Erythroblast (primary cell): ENCODE data around the gene ADAMTS12.

ENCODE experiments used
- DNase-seq, 2 experiments: peaks; one replicate each; lab custom pipeline; 2025; lab: John Stamatoyannopoulos, UW
- GATA1 ChIP-seq: IDR thresholded peaks from 2 replicates; pipeline ENCODE4 v1.6.1; 2011; ENCODE audit warnings: low read depth, mild to moderate bottlenecking, control low read depth, low read length, moderate library complexity
- POLR2A ChIP-seq: IDR thresholded peaks from 2 replicates; pipeline ENCODE4 v1.6.1; 2011; ENCODE audit warnings: mild to moderate bottlenecking, low read length

The ADAMTS12 gene, protein sequence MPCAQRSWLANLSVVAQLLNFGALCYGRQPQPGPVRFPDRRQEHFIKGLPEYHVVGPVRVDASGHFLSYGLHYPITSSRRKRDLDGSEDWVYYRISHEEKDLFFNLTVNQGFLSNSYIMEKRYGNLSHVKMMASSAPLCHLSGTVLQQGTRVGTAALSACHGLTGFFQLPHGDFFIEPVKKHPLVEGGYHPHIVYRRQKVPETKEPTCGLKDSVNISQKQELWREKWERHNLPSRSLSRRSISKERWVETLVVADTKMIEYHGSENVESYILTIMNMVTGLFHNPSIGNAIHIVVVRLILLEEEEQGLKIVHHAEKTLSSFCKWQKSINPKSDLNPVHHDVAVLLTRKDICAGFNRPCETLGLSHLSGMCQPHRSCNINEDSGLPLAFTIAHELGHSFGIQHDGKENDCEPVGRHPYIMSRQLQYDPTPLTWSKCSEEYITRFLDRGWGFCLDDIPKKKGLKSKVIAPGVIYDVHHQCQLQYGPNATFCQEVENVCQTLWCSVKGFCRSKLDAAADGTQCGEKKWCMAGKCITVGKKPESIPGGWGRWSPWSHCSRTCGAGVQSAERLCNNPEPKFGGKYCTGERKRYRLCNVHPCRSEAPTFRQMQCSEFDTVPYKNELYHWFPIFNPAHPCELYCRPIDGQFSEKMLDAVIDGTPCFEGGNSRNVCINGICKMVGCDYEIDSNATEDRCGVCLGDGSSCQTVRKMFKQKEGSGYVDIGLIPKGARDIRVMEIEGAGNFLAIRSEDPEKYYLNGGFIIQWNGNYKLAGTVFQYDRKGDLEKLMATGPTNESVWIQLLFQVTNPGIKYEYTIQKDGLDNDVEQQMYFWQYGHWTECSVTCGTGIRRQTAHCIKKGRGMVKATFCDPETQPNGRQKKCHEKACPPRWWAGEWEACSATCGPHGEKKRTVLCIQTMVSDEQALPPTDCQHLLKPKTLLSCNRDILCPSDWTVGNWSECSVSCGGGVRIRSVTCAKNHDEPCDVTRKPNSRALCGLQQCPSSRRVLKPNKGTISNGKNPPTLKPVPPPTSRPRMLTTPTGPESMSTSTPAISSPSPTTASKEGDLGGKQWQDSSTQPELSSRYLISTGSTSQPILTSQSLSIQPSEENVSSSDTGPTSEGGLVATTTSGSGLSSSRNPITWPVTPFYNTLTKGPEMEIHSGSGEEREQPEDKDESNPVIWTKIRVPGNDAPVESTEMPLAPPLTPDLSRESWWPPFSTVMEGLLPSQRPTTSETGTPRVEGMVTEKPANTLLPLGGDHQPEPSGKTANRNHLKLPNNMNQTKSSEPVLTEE (N-terminal part only)

DNA sequence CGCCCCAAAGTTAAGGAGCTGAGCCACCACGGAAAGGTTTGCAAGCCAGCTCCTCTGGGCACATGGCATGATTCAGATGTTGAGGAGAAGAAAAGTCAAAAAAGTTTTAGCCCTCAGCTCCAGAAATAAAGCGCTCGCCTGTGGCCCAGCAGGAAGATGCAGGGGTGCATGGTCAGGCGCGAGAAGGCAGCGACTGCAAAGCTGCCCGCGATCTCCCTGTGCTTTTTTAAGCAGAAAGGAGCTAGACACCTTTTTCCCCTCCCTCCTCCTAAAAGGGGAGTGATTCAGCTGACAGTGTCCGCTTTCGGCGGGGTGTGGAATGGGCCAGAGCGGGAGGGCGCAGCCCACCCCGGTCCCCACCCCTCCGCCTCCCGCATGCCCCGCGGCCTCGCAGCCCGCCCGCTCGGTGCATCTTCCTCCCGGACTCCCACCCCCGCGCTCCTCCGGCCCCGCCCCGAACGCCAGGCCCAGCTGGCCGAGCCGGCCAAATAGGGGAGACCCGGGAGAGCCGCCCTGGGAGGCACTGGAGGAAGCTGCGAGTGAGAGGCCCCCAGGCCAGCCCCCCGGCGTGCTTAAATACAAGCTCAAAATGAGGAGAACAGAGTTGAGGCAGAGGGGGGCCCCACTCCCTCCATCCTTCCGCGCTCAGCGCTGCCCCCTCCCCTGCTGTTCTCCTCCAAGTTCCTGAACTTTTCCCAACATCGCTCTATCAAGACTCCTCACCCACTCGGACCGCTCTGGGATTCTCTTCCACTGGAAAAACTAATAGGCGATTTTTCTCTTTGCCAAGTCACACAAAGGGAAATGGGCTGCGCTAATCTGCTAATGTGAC, at the start of gene ADAMTS12:
Gene ADAMTS12, minus strand, starts transcription at position 203 of the 832 bp plus-strand sequence. Its CDS starts 134 bp downstream, at position 69.
- TF ChIP-seq GATA1 (no peak), POLR2A (no peak)
- DNase-seq, result no peak

DNA sequence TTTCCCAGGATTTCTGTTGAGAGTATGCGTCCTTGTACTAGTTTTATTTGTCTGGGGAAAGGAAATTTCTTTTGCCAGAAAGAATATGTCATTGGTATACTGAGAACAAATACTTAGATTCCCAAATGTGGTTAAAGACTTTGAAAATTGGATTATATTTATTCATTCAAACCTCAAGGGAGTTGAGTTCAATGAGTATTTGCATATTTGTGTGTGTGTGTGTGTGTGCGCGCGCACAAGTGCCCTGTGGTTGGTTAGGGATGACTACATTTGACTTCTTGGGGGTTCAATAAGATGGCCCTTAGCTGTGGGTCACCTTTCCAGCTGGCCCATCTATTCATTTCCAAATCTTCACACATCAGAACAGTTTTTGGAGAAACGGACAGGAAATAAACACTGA, 49.3 kb upstream of the ADAMTS12 start:
- no peak for DNase-seq
- no peak for TF ChIP-seq POLR2A
- TF ChIP-seq GATA1, result no peak

DNA sequence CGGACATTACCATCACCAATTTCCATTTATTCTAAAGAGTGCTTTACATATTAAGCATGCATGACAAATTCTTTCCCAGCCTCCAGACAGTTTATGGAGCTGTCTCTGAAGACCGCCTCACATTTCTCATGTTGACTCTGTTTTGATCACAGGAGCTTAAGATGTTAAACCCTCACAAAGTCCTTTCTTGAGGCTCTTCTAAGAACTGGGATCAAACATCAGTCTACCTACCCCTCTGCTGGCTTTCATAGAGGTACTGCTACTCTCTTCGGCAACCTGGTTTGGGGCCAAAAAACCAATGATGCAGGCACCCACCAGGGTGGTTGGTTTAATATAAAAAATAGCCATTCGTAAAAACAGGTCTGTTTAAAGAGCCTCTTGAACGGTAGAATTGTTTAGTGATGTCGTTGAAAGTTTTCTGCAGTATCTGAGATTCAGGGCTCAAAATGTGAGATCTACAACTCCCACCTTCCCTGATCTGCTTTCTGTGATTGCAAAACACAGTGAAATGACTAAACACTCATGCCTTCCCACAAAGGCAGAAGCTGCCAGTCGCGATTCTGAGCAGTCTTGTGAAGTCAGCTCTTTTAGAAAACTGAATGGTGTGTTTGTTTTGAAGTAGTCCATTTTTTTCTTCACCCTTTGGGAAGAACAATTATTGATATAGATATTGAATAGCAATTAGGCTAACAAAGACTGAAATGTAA, 47.9 kb upstream of the ADAMTS12 start:
- DNase-seq, result no peak
- no peak for TF ChIP-seq POLR2A
- no peak for TF ChIP-seq GATA1

DNA sequence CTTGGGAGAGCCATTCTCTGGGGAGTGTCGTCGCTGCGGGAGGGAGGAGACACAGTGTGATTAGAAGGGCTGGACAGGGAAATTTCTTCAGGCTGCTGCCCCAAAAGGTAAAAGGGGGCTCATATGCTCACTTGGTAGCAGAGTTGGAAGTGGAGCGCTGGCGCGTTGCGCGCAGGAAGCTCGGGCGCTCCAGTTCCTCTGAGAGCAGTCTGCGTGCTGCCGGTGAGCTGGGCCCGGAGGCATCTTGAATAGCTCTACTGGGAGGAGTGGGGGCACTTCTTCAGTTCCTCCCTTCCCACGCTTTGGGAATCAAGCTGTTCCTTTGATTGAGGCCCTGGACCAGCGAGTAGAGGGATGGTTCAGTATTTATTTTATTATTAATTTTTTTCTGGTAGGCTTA, 47.1 kb upstream of the ADAMTS12 start:
- TF ChIP-seq POLR2A (no peak), GATA1 (no peak)
- DNase-seq, result no peak

DNA sequence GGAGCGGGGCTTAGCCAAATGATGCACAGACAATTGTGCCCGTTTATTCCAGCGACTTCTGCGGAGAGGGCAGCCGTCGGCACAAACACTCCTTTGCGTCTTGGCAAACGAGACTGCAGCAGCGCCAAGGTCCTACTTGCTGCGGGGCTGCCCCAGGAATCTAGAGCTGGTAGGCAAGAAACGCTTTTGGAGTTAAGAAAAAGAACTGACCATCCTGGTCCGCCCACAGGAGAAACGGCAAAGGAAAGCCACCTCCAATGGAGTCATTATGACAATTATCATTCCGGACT, 46.7 kb upstream of the ADAMTS12 start:
- DNase-seq, result no peak
- no peak for TF ChIP-seq GATA1
- no peak for TF ChIP-seq POLR2A

DNA sequence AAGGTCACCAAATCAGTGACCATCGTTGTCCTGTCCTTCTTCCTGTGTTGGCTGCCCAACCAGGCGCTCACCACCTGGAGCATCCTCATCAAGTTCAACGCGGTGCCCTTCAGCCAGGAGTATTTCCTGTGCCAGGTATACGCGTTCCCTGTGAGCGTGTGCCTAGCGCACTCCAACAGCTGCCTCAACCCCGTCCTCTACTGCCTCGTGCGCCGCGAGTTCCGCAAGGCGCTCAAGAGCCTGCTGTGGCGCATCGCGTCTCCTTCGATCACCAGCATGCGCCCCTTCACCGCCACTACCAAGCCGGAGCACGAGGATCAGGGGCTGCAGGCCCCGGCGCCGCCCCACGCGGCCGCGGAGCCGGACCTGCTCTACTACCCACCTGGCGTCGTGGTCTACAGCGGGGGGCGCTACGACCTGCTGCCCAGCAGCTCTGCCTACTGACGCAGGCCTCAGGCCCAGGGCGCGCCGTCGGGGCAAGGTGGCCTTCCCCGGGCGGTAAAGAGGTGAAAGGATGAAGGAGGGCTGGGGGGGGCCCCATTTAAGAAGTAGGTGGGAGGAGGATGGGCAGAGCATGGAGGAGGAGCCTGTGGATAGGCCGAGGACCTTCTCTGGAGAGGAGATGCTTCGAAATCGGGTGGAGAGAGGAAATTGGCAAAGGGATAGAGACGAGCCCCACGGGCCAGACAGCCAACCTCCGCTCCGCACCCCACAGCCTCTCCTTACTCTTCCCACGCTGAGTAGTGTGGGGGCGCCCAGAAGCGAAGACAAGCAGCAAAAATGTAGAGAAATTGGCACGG, 46.1 kb upstream of the ADAMTS12 start:
- no peak for TF ChIP-seq GATA1
- no peak for TF ChIP-seq POLR2A
- DNase-seq, result no peak

DNA sequence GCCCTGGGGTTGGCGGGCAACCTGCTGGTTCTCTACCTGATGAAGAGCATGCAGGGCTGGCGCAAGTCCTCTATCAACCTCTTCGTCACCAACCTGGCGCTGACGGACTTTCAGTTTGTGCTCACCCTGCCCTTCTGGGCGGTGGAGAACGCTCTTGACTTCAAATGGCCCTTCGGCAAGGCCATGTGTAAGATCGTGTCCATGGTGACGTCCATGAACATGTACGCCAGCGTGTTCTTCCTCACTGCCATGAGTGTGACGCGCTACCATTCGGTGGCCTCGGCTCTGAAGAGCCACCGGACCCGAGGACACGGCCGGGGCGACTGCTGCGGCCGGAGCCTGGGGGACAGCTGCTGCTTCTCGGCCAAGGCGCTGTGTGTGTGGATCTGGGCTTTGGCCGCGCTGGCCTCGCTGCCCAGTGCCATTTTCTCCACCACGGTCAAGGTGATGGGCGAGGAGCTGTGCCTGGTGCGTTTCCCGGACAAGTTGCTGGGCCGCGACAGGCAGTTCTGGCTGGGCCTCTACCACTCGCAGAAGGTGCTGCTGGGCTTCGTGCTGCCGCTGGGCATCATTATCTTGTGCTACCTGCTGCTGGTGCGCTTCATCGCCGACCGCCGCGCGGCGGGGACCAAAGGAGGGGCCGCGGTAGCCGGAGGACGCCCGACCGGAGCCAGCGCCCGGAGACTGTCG, 45.4 kb upstream of the ADAMTS12 start:
- DNase-seq, result peak; percentile 2 to 4
- no peak for TF ChIP-seq POLR2A
- no peak for TF ChIP-seq GATA1

DNA sequence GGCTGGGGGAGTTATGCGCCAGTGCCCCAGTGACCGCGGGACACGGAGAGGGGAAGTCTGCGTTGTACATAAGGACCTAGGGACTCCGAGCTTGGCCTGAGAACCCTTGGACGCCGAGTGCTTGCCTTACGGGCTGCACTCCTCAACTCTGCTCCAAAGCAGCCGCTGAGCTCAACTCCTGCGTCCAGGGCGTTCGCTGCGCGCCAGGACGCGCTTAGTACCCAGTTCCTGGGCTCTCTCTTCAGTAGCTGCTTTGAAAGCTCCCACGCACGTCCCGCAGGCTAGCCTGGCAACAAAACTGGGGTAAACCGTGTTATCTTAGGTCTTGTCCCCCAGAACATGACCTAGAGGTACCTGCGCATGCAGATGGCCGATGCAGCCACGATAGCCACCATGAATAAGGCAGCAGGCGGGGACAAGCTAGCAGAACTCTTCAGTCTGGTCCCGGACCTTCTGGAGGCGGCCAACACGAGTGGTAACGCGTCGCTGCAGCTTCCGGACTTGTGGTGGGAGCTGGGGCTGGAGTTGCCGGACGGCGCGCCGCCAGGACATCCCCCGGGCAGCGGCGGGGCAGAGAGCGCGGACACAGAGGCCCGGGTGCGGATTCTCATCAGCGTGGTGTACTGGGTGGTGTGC, 44.7 kb upstream of the ADAMTS12 start, which contains the start of gene RXFP3:
Gene RXFP3, plus strand, starts transcription at position 6 of the 636 bp plus-strand sequence. Its CDS starts 355 bp downstream, at position 361.
- TF ChIP-seq POLR2A (no peak), GATA1 (no peak)
- DNase-seq, result no peak

DNA sequence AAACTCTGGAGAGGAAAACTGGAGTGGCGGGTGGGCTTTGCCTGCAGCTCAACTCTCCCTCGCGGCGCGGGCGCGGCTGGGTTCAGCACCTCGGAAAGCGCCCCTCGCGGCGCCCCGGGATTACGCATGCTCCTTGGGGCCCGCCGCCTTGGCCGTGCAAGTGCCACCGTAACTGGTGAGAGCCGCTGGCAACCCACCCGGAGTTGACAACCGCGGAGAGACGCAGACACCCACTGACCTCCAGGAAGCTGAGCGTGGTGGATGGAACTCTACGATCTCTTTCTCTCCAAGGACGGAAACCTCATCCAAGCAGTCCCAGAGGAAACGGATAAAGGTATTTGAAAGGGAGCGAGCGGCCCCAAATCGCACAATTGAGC, 44.2 kb upstream of the ADAMTS12 start:
- DNase-seq, result peak; percentile 45 to 52

DNA sequence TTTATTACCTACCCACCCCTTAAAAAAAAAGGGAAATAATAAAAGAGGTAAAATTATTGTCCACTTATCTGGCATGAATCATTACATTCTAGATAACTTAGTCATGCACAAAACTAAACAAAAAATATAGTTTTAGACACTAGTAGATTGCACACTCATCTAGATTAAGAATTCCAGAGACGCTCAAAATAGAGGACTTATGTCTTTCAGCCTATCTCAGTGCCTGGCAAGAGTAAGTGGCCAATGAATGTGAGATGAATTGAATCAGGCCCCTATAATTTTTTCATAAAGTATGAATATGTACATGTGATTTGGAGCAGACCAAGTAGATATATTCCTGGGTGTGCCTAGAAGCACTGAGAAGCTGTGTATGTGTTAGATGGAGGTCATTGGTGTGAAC, 42.4 kb upstream of the ADAMTS12 start:
- DNase-seq, result no peak
- TF ChIP-seq POLR2A, result no peak
- TF ChIP-seq GATA1, result no peak

More for the DNA sequence above, 44.2 kb upstream of the ADAMTS12 start:
- TF ChIP-seq POLR2A (no peak), GATA1 (no peak)
